HUES64 (cell line): ENCODE data around the gene CDC42EP3.

ENCODE experiments used
- H3K27ac ChIP-seq: 2 replicates; pipeline ENCODE4 v1.7.0; 2013; ENCODE audit warnings: low read depth, low read length, inconsistent platforms
- H3K27me3 ChIP-seq: 2 replicates; pipeline ENCODE4 v1.6.1; 2013; ENCODE audit warnings: mild to moderate bottlenecking, low read length; ENCODE audit not compliant: insufficient read depth
- H3K36me3 ChIP-seq: 2 replicates; pipeline ENCODE4 v1.6.1; 2013; ENCODE audit warnings: mild to moderate bottlenecking, low read length; ENCODE audit not compliant: insufficient read depth
- H3K4me1 ChIP-seq: 2 replicates; pipeline ENCODE4 v1.6.1; 2013; ENCODE audit warnings: mild to moderate bottlenecking, low read length, moderate library complexity; ENCODE audit not compliant: insufficient read depth
- H3K4me3 ChIP-seq: 2 replicates; pipeline ENCODE4 v1.5.1; 2013; ENCODE audit warnings: mild to moderate bottlenecking, low read length, moderate library complexity
- H3K9ac ChIP-seq: 2 replicates; pipeline ENCODE4 v1.6.1; 2013; ENCODE audit warnings: mild to moderate bottlenecking, low read depth, low read length
- H3K9me3 ChIP-seq: 2 replicates; pipeline ENCODE4 v1.6.1; 2013; ENCODE audit warnings: low read depth, low read length; ENCODE audit not compliant: insufficient read depth
- WGBS: fragments of 150-250, 120-280 bp; methylation state at CpG from one replicate; pipeline ENCODE4 v1.1.7; 2013; ENCODE audit warnings: missing lambda C conversion rate; 5-methylcytosine and 5-hydroxymethylcytosine counted together

The CDC42EP3 gene

GRCh38 chr2:37683241-37683640 is 11.8 kb upstream of the CDC42EP3 start:
- Histone ChIP-seq H3K4me3 (no peak overlapping the region), H3K9me3 (no peaks in the 10 kb centered on the region), H3K36me3 (no peaks in the 10 kb centered on the region), H3K27ac (no peak overlapping the region), H3K9ac (no peak overlapping the region), H3K4me1 (no peaks in the 10 kb centered on the region), H3K27me3 (no peaks in the 10 kb centered on the region)
- WGBS = 92% methylated on average over 3 of the region's 3 CpGs

GRCh38 chr2:37682473-37682872 is 11.0 kb upstream of the CDC42EP3 start:
- Histone ChIP-seq H3K9me3 (no peaks in the 10 kb centered on the region), H3K9ac (no peak overlapping the region), H3K4me3 (no peak overlapping the region), H3K27me3 (no peaks in the 10 kb centered on the region), H3K27ac (no peak overlapping the region), H3K4me1 (no peaks in the 10 kb centered on the region), H3K36me3 (no peaks in the 10 kb centered on the region)
- WGBS = 87% methylated on average over 4 of the region's 4 CpGs

DNA sequence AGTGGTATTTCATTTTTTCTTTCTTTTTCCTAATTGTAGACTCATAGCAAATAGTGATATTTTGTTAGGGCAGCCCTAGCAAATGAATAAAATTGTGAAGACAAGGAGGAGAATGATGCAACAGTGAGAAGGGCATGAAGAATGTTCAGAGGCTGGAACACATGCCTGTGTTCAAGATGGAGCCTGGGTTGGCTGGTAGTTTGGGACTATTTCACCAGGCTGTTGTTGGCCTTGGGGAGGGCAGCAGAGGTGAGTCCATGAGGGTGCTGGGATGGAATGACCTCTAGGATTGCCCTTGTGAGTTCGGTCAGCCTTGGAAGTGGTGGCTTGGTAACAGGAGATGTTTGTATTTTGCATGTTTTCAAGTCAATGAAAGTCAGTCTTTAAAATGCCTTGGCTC is 10.1 kb upstream of the CDC42EP3 start:
- H3K9me3 ChIP-seq = no peaks in the 10 kb centered on the region
- WGBS = 98% methylated on average over 1 of the region's 1 CpG

GRCh38 chr2:37679072-37679695 is 7.7 kb upstream of the CDC42EP3 start:
- WGBS = 94% methylated on average over 1 of the region's 2 CpGs
- Histone ChIP-seq H3K36me3 (no peaks in the 10 kb centered on the region), H3K9ac (no peak overlapping the region)

More for the DNA sequence above, 10.1 kb upstream of the CDC42EP3 start:
- Histone ChIP-seq H3K4me3 (no peak overlapping the region), H3K27me3 (no peaks in the 10 kb centered on the region), H3K4me1 (peaks cover 5% of the 10 kb centered on the region), H3K27ac (no peak overlapping the region), H3K36me3 (no peaks in the 10 kb centered on the region), H3K9ac (no peak overlapping the region)

DNA sequence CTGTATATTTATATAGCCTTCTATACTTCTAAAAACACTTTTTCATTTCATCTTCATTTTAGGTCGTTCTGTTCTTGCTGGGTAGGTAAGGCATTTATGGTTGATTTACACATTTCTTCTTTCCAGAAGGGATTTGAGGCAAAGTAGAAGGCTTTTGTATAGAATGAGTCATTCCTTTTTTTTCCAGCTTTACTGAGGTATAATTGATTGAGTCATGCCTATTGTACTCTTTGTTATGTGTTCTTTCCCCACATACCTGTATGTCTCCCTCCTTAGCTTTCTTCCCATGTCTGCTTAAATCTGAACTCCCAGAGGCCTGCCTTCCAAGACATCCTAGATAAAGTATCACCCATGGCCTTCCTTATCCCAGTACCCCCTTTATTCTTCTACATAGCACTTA is 4.8 kb upstream of the CDC42EP3 start:
- WGBS = no CpG with 5 or more reads among the region's 1 CpG
- peak overlapping the region; percentile 82 for H3K27ac ChIP-seq
- H3K9ac ChIP-seq = peak overlapping the region; percentile 54; the same call in 1 of the 2 replicates
- no peaks in the 10 kb centered on the region for H3K36me3 ChIP-seq
- no peaks in the 10 kb centered on the region for H3K27me3 ChIP-seq
- H3K4me3 ChIP-seq = no peak overlapping the region
- peaks cover 39% of the 10 kb centered on the region for H3K4me1 ChIP-seq
- no peaks in the 10 kb centered on the region for H3K9me3 ChIP-seq

More at GRCh38 chr2:37679072-37679695, 7.7 kb upstream of the CDC42EP3 start:
- Histone ChIP-seq H3K4me1 (peaks cover 29% of the 10 kb centered on the region), H3K9me3 (no peaks in the 10 kb centered on the region), H3K4me3 (no peak overlapping the region), H3K27me3 (no peaks in the 10 kb centered on the region), H3K27ac (no peak overlapping the region)

DNA sequence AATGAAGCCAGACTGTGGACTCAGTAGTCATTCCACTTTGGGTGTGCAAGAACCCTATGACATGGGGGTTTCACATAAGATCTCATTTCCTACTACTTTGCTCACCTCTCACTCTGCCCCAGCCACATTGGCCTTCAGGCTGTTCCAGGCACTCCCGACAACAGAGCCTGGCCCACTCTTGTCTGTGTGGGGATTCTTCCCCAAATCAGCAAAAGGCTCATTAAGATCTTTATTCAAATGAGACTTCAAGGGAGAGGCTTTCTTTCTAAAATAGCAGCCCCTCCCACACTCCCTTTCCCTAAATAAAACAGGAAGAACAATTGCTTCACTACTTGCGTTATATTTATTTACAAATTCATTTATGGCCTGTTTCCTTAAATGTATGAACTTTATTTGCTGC is 3.5 kb upstream of the CDC42EP3 start:
- 61% methylated on average over 2 of the region's 2 CpGs for WGBS
- Histone ChIP-seq H3K4me3 (no peak overlapping the region), H3K4me1 (peaks cover 43% of the 10 kb centered on the region), H3K9ac (no peak overlapping the region), H3K9me3 (no peaks in the 10 kb centered on the region), H3K36me3 (no peaks in the 10 kb centered on the region), H3K27me3 (no peaks in the 10 kb centered on the region), H3K27ac (0 out of 2 replicates have a peak overlapping the region, but pooled peaks have one; percentile 82)

DNA sequence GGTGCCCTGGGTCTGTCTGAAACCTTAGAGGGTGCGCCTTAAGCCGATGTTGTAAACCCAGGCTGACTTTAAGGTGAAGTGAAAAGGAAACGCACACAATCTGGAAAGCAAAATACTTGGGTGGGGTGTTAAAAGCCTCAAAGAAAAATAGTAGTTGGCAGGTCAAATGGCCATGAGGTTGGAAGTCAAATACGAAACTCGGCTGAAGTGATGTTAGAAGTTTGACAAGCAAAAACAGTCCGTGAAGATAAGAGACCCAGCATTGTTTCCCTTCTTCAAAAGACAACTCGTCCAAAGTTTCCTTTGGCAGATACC is 1.4 kb upstream of the CDC42EP3 start:
- H3K4me1 ChIP-seq = peaks cover 48% of the 10 kb centered on the region
- H3K36me3 ChIP-seq = peaks cover 5% of the 10 kb centered on the region; the same call in 1 of the 2 replicates
- 15% methylated on average over 6 of the region's 7 CpGs for WGBS
- H3K27me3 ChIP-seq = no peaks in the 10 kb centered on the region
- no peaks in the 10 kb centered on the region for H3K9me3 ChIP-seq
- peak overlapping the region; percentile 29; the same call in 1 of the 2 replicates for H3K9ac ChIP-seq
- peak overlapping the region; percentile 96; the same call in 1 of the 2 replicates for H3K27ac ChIP-seq
- peak overlapping the region; percentile 94 for H3K4me3 ChIP-seq

DNA sequence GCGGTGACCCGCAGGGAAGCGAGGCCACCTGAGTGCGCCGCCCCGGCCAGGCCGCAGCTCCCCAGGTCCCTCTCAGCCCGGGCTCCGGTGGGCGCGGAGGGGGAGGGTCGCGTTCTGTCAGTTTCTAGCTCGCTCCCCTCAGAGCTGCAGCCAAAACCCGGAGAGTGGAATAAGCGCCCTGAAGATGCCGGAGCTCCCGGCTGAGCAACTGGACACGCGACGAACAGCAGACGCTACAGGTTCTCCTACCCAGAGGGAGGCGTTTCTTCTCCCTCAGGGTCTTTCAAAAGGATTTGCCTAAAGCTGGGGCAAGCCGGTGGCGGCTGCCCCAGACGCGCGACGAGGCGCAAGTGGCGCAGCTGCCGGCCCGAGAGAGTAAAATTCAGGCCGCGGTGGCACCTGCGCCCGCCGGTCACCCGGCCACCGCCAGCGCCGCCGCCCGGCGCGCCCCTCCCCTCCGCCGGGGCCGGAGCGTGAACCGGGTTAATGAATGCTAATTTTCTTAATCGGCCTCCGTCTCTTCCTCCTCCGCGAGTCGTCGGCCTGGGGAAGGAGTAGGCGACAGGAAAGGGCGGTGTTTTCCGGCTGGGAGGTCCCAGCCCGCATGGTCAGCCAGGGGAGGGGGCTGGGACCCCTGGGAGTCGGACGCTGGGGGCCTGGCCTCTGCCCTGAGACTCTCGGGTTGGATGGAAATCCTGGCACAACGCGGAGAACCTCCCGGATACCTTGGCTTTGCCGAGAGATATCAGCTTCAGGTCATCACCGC is 845 bp upstream of the CDC42EP3 start:
- 0% methylated on average over 69 of the region's 69 CpGs for WGBS
- Histone ChIP-seq H3K36me3 (peaks cover 6% of the 10 kb centered on the region; the same call in 1 of the 2 replicates), H3K4me1 (peaks cover 48% of the 10 kb centered on the region), H3K27ac (peak overlapping the region; percentile 96), H3K4me3 (peak overlapping the region; percentile 94), H3K27me3 (no peaks in the 10 kb centered on the region), H3K9ac (peak overlapping the region; percentile 86), H3K9me3 (no peaks in the 10 kb centered on the region)

DNA sequence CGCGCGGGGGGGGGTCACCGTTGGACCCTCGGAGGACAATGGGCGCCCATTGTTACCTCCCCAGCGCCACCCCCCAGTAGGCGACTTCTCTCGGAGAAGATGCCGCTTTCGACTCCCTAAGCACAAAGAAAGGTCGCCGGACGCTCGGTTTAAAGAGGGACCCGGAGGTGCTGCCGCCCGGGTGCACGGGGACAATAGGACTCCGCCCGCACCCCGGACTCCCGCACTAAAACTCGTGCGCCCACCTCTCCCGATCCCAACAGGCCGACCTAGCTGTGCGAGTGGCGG is 318 bp upstream of the CDC42EP3 start:
- Histone ChIP-seq H3K27me3 (no peaks in the 10 kb centered on the region), H3K9ac (peak overlapping the region; percentile 86), H3K36me3 (peaks cover 11% of the 10 kb centered on the region; the same call in 1 of the 2 replicates), H3K9me3 (no peaks in the 10 kb centered on the region), H3K4me3 (peak overlapping the region; percentile 94), H3K4me1 (peaks cover 45% of the 10 kb centered on the region), H3K27ac (peak overlapping the region; percentile 96)
- under 1% methylated on average over 29 of the region's 29 CpGs for WGBS

GRCh38 chr2:37670378-37671008 is 949 bp downstream of the CDC42EP3 start:
- Histone ChIP-seq H3K27ac (no peak overlapping the region), H3K9me3 (no peaks in the 10 kb centered on the region), H3K4me1 (peaks cover 33% of the 10 kb centered on the region), H3K9ac (peak overlapping the region; percentile 60; the same call in 1 of the 2 replicates), H3K36me3 (peaks cover 13% of the 10 kb centered on the region; the same call in 1 of the 2 replicates), H3K27me3 (no peaks in the 10 kb centered on the region), H3K4me3 (peak overlapping the region; percentile 94)
- 6% methylated on average over 9 of the region's 11 CpGs for WGBS

DNA sequence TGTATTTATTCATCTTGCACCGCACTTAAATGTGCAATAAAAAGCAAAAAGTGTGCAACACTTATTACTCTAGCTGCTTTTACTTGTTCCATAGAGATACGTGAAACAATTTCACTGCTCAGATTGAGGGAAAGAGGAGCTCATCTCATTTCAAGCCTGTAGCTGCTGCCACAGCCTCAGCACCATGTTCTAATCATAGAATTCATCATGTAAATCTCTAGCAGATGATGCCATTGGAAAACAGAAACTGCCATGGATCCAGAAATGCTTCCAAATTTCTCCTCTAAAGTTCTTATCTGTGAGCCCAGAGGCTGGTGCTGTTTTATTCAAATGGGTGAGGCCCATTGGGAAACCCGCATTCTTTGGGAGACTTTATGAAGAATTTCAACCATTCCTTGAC is 2.0 kb downstream of the CDC42EP3 start:
- no peak overlapping the region for H3K27ac ChIP-seq
- no peak overlapping the region for H3K9ac ChIP-seq
- H3K4me3 ChIP-seq = peak overlapping the region; percentile 94
- H3K36me3 ChIP-seq = peaks cover 13% of the 10 kb centered on the region; the same call in 1 of the 2 replicates
- H3K27me3 ChIP-seq = no peaks in the 10 kb centered on the region
- no peaks in the 10 kb centered on the region for H3K9me3 ChIP-seq
- peaks cover 22% of the 10 kb centered on the region for H3K4me1 ChIP-seq
- WGBS = 63% methylated on average over 2 of the region's 3 CpGs
